ENCODE measurements around the gene ATP1A4. TPM values are rescaled to one million over a fixed set of nuclear protein-coding genes. Genes with fewer than 3 reads are reported as not detected.

ATP1A4 gene
- total RNA-seq, 4 donors from 2014 or later, result 0.47 TPM; not detected in 3

DNA sequence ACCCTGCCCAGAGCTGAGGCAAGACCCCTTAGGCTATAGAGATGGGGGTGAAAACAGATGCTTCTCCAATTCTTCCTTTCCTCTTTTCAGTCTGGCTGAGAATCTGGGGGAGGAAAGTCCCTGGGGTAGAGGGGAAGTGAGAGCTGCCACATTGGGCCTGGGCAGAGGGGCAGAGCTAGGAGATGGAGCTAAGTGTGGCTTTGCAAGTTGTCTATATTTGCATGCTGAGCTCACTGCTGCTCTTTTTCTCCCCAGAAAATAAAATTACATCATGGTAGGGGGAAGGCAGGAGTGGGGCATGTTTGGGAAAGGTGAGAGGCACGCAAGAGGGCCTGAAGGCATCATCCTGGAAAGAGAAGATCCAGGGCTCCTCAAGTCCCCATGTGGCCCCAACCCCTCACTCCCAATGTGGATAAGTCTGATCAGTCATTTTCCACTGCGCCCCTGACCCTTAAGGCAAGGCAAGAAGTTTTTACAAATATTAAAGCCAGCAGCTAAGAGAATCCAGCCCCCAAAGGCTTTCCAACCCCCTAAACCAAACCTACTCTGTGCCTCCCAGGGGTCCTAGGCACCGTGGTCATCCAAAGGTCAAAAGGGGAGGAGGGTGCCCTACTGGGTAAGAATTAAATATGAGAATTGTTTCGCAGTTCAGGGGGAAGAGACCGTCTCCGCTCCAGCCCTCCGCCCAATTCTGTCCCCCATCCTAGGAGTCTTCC lies 53.3 kb downstream of the ATP1A4 start:
- peak overlapping the region; percentile 84 to 98 (median 96) for H3K27ac ChIP-seq
- peaks cover 9 to 51% (median 36%) of the 10 kb centered on the region in 3 donors for H3K4me1 ChIP-seq
- no peaks in the 10 kb centered on the region for H3K27me3 ChIP-seq
- WGBS, 2 donors (ENCODE audit: low coverage in 1 of 2), result 15 to 27% methylated on average over 4 to 7 of the region's 7 CpGs
- H3K4me3 ChIP-seq, result peak overlapping the region; percentile 74 to 94
- TF ChIP-seq, protein P1, sequence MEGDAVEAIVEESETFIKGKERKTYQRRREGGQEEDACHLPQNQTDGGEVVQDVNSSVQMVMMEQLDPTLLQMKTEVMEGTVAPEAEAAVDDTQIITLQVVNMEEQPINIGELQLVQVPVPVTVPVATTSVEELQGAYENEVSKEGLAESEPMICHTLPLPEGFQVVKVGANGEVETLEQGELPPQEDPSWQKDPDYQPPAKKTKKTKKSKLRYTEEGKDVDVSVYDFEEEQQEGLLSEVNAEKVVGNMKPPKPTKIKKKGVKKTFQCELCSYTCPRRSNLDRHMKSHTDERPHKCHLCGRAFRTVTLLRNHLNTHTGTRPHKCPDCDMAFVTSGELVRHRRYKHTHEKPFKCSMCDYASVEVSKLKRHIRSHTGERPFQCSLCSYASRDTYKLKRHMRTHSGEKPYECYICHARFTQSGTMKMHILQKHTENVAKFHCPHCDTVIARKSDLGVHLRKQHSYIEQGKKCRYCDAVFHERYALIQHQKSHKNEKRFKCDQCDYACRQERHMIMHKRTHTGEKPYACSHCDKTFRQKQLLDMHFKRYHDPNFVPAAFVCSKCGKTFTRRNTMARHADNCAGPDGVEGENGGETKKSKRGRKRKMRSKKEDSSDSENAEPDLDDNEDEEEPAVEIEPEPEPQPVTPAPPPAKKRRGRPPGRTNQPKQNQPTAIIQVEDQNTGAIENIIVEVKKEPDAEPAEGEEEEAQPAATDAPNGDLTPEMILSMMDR (IDR thresholded peaks at IDR 0.05), result no peak
- TF ChIP-seq EP300 (IDR thresholded peaks at IDR 0.05) (no peak), POLR2A (IDR thresholded peaks at IDR 0.05) (no peak), POLR2AphosphoS5 (IDR thresholded peaks at IDR 0.05) (no peak)
- no peak for ATAC-seq
- no peaks in the 10 kb centered on the region for H3K9me3 ChIP-seq
- peaks cover 0 to 10% of the 10 kb centered on the region in 2 donors for H3K36me3 ChIP-seq

DNA sequence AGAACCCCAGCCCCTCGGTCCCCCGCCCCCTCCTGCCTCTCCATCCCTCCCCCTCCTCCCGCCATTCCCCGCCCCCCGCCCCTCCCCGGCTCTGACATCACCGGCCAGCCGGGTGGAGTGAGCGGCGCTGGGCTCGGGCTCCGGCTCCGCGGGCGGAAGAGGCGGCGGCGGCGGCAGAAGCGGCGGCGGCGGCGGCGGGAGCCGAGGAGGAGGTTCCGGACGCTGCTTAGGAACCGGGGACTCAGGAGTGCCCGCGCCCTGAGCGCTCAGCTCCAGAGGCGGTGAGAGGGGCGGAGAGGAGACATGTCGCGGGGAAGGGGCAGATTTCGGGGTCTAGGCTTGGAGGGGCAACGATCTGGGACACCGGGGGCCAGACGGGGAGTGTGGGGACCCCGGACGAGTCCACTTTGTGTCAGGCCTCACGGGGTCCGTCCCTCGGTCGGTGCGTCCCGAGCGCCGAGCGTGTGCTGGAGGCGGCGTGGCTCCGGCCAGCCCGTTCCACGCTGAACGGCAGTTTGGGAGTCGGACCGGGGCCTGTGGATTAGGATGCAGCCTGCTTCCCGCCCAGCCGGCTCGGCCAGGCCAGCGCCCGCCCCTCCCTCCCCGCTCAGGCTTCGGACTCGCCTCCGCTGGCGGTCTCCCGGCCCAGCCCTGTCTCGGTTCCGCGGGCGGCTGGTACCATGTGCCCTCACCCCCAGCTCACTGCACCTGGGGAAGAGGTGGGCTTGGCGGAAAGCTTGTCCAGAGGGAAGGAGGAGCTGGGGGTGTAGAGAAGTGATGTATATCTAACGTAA lies 54.0 kb downstream of the ATP1A4 start, which contains the start of gene PEA15:
TSS of gene PEA15 (plus strand) at position 143 of the 794 bp plus-strand sequence. CDS start 6,161 bp downstream, outside the sequence.
- H3K4me1 ChIP-seq, result peaks cover 17 to 59% (median 43%) of the 10 kb centered on the region in 3 donors
- H3K4me3 ChIP-seq, result peak within 1 kb of the TSS; percentile 74 to 94
- ATAC-seq, result peak; percentile 87
- TF ChIP-seq EP300 (IDR thresholded peaks at IDR 0.05) (no peak), POLR2A (IDR thresholded peaks at IDR 0.05) (peak; percentile 71 to 74), POLR2AphosphoS5 (IDR thresholded peaks at IDR 0.05) (peak; percentile 54)
- TF ChIP-seq, protein P1 (IDR thresholded peaks at IDR 0.05), result no peak
- H3K27me3 ChIP-seq, result no peaks in the 10 kb centered on the region
- H3K36me3 ChIP-seq, result peaks cover 0 to 10% of the 10 kb centered on the region in 2 donors
- no peaks in the 10 kb centered on the region for H3K9me3 ChIP-seq
- 0% methylated on average over 1 of the region's 76 CpGs for WGBS, 2 donors (ENCODE audit: low coverage in 1 of 2)
- peak within 1 kb of the TSS; percentile 84 to 98 (median 96) for H3K27ac ChIP-seq

DNA sequence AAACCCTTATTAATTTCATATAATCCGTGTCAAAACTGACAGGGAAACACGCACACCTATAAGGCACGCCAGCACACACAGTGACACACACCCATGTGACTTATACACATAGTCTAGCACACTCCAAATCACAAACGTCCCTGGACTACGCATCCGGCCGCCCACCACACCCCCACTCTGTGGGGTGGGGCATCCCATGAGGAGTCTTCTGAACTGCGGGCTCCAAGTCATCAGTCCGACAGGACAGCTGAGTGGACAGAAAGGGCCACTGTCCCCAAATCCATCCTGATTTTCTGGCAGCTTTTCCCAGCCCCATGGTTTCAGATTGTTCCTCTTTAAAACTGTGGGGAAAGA lies 54.6 kb downstream of the ATP1A4 start:
- peak overlapping the region; percentile 74 to 94 for H3K4me3 ChIP-seq
- TF ChIP-seq, protein P1 (IDR thresholded peaks at IDR 0.05), result no peak
- no peak for TF ChIP-seq POLR2A (IDR thresholded peaks at IDR 0.05)
- no peak for TF ChIP-seq EP300 (IDR thresholded peaks at IDR 0.05)
- TF ChIP-seq POLR2AphosphoS5 (IDR thresholded peaks at IDR 0.05), result no peak
- H3K27ac ChIP-seq, result peak overlapping the region; percentile 84 to 98 (median 96)
- peak; percentile 63 for ATAC-seq
- H3K36me3 ChIP-seq, result peaks cover 0 to 14% of the 10 kb centered on the region in 2 donors
- peaks cover 18 to 64% (median 46%) of the 10 kb centered on the region in 3 donors for H3K4me1 ChIP-seq
- H3K9me3 ChIP-seq, result no peaks in the 10 kb centered on the region
- 0% methylated on average over 1 to 5 of the region's 9 CpGs for WGBS, 2 donors (ENCODE audit: low coverage in 1 of 2)
- H3K27me3 ChIP-seq, result no peaks in the 10 kb centered on the region

DNA sequence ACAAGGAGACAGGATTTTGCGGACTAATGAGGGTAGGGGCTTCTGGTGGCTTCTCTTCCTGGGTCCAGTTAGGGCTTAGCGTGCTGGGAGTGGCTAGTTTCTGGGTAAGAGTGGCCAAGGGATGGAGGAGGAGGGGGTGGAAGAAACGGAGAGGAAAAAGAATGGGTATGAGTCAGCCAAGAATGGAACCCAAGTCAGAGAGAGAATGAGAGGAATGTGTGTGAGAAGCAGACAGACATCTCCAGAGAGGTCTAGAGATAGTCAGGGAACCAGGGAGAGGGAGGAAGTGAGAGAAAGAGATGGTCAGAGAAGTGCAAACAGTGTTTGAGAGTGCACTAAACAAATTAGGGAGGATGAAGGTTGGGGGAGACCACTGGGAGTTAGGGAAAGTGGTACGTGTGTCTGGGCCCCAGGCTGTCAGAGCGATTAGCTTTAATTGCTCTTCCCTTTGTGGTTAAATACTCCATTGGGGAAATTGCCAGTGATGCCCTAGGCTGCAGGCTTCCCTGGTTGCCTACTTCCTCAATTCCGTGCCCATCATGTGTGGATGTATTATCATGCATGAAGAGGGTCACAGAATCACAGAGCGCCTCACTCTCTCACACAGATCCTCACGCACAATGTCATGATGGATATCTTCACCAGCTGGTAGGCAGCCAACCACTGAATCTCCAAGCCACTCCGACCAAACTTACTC lies 55.2 kb downstream of the ATP1A4 start:
- Histone ChIP-seq H3K36me3 (peaks cover 0 to 20% of the 10 kb centered on the region in 2 donors), H3K27ac (peak overlapping the region; percentile 84 to 98 (median 96)), H3K27me3 (no peaks in the 10 kb centered on the region), H3K4me1 (peaks cover 18 to 70% (median 46%) of the 10 kb centered on the region in 3 donors), H3K9me3 (no peaks in the 10 kb centered on the region), H3K4me3 (peak overlapping the region; percentile 74 to 94)
- TF ChIP-seq EP300 (IDR thresholded peaks at IDR 0.05), result no peak
- TF ChIP-seq, protein P1 (IDR thresholded peaks at IDR 0.05), result no peak
- no peak for TF ChIP-seq POLR2AphosphoS5 (IDR thresholded peaks at IDR 0.05)
- TF ChIP-seq POLR2A (IDR thresholded peaks at IDR 0.05), result no peak
- WGBS, 2 donors (ENCODE audit: low coverage in 1 of 2), result 21 to 25% methylated on average over 3 to 6 of the region's 9 CpGs
- ATAC-seq, result peak; percentile 46

Measured in gastroesophageal sphincter (tissue), 4 donors.